ENCODE measurements around the gene UBA7.

The UBA7 gene

DNA sequence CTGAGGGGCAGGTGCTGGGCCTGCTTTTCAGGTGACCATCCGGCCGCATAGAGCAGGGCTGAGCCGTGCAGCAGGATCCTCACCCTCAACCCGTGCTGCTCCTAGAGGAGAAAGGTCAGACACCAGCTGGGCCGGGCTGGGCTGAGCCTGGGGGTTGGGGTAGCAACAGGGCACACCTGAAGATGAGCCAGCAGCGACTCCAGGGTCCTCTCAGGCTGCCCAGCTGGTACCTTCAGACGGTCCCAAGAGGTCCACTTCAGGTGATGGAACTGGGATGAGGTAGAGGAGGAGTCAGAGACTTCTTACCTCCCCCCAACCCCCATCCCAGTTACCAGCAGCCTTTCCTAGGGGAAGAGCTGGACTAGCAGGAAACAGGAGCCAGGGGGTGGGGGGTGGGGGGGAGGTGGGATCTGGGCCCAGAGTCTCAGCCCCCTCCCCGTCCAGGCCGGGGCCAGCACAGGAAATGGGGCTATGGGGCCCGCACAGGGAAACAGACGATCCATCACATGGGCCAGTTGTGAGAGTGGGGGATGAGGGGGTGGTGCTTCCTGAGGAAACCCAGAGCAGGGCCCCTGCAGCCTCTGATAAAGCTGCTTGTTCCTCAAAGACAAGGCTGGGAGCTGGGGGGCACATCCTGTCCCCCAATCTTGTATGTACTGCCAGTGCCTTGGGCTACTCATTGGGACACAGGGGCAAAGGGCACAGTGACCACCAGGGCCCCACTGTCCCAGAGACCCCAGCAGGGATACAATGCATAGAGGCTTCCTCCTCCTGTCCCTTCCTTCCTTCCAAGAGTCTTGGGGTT lies 7.7 kb downstream of the UBA7 start:
- peak; percentile 32 for DNase-seq

GRCh38 chr3:49805367-49805782 lies 8.4 kb downstream of the UBA7 start:
- no peak for DNase-seq

GRCh38 chr3:49804141-49805041 lies 9.4 kb downstream of the UBA7 start:
- no peak for DNase-seq

DNA sequence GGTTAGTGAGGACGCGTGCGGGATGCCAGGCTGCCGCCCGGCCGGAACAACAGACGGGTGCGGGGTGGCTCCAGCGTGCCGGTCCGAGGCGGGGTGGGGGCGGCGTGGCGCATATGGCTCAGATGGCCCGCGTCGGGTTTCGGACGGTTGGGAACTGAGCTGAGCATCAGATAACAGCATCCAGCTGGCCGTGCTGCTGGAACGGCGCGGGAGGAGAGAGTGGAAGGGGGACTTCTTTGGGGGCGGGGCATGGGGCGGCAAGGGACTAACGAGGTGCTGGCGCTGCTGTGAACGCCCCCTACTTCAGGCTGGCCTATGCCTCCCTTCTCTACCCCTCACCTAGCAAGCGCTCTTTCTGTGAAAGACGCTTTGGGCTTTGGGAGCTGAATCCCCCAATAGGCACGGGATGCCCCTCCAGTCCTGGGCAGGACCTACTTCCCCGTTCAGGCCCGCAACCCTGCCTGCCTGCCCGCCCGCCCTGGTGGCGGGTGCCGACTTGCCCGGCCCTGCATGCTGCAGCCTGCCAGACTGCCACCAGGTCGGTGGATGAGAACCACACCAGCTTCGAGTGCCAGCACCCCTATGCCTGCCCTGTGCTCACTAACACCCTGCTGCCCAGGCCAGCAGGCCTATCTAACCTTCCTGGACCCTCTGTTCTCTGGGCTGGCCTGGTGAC lies 10.2 kb downstream of the UBA7 start:
- peak; percentile 68 for DNase-seq

- peak; percentile 94 for DNase-seq
Measured at GRCh38 chr3:49802719-49803464, 10.9 kb downstream of the UBA7 start, which contains the start of gene INKA1. Gene INKA1, plus strand, starts transcription at chr3:49803261. Its CDS starts 132 bp downstream, at chr3:49803393.

GRCh38 chr3:49801160-49801559 lies 12.6 kb downstream of the UBA7 start:
- DNase-seq, result no peak

DNA sequence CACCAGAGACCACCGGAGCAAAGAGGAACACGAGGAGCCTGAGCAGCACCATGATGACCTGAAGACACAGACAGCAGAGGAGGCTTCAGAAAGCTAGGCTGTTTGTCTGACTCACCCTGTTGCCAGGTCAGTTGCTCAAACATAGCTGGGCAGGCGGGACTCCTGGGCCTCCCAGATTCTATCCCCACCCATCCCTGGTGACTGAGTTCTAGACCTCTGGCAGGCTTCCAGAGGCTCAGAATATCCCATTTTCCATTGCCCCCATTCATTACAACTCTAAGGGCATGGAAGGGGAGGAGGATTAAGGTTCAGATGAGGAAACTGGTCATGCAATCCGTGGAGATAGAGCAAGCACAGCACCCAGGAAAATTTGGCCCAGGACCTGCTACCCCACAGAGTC lies 14.0 kb downstream of the UBA7 start, which contains the start of gene CDHR4:
Gene CDHR4, minus strand, starts transcription at position 113 of the 400 bp plus-strand sequence. Its CDS starts 61 bp downstream, at position 52.
- DNase-seq, result no peak

DNA sequence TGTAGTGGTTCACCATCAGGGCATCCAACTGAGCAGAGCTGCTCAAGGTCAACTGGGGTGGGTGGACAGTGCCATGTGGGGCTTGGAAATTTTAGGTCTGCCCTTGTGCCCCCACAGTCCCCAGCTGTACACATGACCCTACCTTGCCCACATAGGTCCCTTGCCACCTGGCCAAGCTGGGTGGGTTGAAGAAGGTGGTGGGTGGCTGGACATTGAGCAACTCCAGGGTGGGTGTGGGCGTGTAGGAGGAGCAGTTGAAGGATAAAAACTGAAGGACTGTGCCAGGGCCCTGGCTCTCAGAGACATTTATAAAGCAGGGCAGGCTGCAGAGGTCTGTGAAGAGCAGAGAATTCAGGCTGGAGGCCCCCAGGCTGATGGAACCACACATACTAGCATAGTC lies 14.6 kb downstream of the UBA7 start:
- DNase-seq, result no peak

- DNase-seq, result no peak
Measured at GRCh38 chr3:49794926-49795905, 18.5 kb downstream of the UBA7 start.

- DNase-seq, result no peak
Measured at GRCh38 chr3:49794431-49794830, 19.3 kb downstream of the UBA7 start.

- DNase-seq, result no peak
Measured at GRCh38 chr3:49793486-49794085, 20.2 kb downstream of the UBA7 start.

DNA sequence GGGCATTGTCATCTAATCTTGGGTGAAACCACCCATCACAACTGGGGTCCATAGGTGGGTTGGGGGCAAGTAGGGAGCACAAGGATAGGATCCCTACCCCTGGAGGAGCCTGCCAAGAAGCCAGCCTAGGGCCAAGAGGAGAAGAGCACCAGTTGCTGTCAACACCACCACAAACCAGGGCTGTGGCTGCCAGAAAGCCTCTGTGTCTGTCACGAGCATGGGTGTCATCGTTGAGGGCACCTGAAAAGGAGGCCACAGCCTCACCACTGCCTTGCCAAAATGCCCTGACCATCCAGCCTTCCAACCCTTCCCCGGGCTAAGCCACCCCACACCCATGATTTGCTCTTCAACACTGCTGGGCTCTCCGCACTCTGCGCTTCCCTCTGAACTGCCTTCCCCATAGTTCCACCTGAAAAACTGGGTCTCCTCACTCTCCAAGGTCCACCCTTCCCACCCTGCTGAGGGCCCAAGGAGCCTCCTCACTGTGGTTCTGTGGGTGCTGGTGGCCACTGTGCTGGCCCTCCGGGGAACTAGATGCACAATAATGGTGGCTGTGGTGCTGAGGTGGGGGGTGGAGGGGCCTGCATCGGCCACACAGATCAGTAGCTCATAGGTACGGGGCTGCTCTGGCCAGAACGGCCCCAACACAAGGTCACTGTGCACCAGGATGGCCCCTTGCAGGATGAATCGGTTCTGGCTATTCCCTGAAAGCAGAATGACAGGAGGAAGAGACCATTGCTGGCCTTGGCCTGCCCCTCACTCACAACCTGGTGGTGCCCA lies 21.2 kb downstream of the UBA7 start:
- DNase-seq, result no peak

DNA sequence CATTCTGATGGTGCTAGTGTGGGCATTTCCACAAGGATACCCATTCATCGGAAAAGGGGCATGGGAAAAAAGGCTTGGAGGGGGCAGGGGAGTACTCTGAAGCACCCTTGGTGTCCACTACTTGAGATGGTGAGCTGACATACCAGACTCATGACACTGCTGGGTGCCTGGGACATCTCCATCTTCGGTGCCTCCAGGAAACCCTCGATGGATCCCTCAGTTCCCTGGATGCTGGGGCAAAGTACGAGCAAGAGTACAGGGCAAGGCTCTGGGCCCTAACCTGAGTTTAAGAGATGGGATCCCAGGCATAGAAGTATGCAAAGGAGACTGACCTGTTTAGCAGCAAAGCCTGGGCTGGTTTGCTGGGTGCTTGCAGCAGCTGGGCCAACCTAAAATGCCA lies 22.2 kb downstream of the UBA7 start:
- DNase-seq, result no peak

DNA sequence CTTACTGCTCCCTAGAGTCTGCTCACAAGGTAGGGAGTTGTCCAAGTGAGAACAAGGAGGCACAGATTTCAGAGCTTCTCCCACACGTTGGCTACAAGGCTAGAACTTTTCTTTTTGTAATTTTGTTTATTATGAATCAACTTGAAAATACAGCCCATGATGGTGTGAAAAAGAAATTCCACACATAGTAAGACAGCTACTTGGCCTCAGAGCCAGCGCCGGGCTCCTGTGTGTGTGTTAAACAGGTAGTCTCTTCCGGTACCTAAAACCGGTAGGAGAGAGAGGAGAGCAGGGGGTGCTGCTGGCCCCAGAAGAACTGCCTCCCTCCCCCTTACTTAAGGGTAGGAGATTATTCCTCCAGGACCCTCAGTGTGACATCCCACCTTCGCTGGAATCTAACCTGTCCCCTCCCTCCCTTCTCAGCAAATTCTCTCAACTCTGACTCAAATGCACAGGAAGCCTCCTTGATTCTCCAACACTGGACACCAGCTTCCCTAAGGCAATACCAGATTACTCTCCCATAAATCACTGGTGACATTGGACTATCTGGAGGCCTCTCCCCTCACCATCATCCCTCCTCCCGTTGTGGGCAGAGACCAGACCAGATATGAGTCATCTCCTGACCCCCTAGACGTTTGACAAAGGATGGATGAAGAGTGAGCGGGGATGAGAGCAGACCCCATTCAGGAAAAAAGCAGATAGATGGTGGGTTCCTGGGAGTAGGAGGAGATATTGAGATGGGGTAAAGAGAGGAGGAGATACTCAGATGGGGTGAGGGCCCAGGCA lies 22.9 kb downstream of the UBA7 start:
- no peak for DNase-seq

GRCh38 chr3:49788056-49788455 lies 25.7 kb downstream of the UBA7 start:
- no peak for DNase-seq

DNA sequence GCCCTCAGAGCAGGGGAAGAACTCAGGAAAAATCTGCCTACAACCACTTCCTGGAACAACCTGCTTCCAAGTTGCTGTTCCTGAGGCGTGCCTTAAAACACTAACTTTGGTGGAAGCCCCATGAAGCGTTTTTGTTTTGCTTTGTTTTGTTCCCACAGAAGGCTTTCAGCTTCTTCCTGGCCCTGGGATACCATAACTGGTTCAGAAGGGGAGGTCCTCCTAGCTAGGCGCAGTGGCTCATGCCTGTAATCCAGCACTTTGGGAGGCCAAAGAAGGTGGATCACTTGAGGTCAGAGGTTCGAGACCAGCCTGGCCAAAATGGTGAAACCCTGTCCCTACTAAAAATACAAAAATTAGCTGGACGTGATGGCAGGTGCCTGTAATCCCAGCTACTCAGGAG lies 26.2 kb downstream of the UBA7 start:
- no peak for DNase-seq

DNA sequence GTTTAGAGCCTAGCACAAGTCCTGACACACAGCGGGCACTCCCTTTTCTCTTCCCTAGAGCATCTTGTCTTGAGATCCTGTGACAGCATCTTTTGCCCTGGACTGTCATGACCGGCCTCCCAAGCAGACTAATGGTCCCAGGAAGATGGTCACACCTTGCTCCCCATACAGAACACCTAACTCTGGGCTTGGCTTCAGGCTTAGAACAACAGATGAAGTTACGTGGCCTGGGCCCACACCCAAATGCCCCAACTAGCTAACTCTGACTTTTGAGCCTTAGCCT lies 26.6 kb downstream of the UBA7 start:
- no peak for DNase-seq

DNA sequence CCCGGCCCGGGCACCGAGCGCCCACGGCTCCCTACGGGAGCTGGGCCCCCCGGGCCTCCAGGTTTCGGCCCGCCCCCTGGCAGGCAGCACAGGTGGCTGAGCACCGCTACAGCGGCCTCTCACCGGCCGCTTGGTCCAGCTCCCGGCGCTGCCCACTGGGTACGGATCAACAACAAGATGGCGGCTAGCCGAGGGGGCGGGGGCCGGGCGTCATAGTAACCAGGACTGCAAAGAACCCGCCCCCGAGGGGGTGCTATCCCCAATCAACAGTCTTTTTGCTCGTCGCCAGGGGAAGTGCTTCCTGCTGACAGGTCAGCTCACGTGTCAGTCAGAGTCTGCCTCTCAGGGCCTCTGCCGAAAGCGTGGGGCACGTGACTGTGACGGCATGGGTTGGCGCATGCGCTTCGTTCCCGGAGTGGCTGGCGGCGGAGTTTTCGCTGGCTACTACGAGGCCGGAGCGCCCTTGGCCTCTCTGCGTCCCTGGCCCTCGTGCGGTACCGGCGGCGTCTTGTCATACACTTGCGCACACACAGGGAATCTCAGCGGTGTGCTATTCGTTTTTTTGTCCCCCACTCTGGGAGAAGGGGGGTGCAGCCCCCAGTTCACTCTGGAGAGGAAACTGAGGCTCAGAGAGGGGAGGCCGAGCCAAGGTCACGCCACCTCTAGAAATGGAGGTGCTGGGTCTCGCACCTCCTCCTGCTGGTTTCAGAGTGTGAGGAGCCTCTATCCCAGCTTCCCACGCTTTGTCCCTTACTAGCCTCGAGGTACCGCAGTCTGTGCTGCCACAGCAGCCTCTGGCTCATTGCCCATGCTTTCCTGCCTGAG lies 27.2 kb downstream of the UBA7 start, which contains the start of gene IP6K1:
Gene IP6K1, minus strand, starts transcription at position 186 of the 825 bp plus-strand sequence. CDS start 38,502 bp downstream, outside the sequence.
- peak; percentile 100 for DNase-seq

Measured in stimulated activated CD4-positive, alpha-beta T cell treated with anti-CD3 and anti-CD28 coated beads, Interleukin-15, amount 100 ng/mL, for 24 hours (primary cell).